Erythroblast (primary cell): ENCODE data around the gene AKR1C1.

Experiments used
- GATA1 ChIP-seq: IDR thresholded peaks from 2 replicates; pipeline ENCODE4 v1.6.1; 2011; ENCODE audit warnings: low read depth, mild to moderate bottlenecking, control low read depth, low read length, moderate library complexity
- POLR2A ChIP-seq: IDR thresholded peaks from 2 replicates; pipeline ENCODE4 v1.6.1; 2011; ENCODE audit warnings: mild to moderate bottlenecking, low read length

GRCh38 chr10:4984971-4985594 is 21.9 kb downstream of the AKR1C1 start:
- no peak for TF ChIP-seq POLR2A
- no peak for TF ChIP-seq GATA1
